Heart right ventricle (tissue), 16 donors: Measurements from ENCODE around the gene SOWAHC. TPM values are rescaled to one million over a fixed set of nuclear protein-coding genes. Genes with fewer than 3 reads are reported as not detected.
"Not testable (repeated sequence)": the region's sequence is repeated elsewhere in the genome, so short reads cannot be mapped to it uniquely, and the experiment has no call there.

Source experiments
- ATAC-seq, 8 donors: fragments of 200-7000 bp; cut with Tn5 transposase; one replicate each; pipeline ENCODE4 v1.9.1; 2020; ENCODE audit warnings: mild to moderate bottlenecking in 8 of 8, moderate library complexity in 8 of 8, moderate number of reproducible peaks in 1 of 8
- DNase-seq, 2 donors: peaks; one replicate each; pipeline ENCODE4 v3.0.0-alpha.2; 2020
- H3K27ac ChIP-seq, 10 donors: fragments of 200-600 bp; sonication (generic) in 2 of 10; one replicate each; pipeline versions ENCODE4 v1.5.0 to v1.8.0; 2020 to 2022; ENCODE audit warnings: mild to moderate bottlenecking in 3 of 10
- H3K27me3 ChIP-seq, 7 donors: fragments of 200-600 bp; one replicate each; pipeline ENCODE4 v1.8.0; 2021 to 2022; ENCODE audit warnings: mild to moderate bottlenecking in 2 of 7
- H3K36me3 ChIP-seq, 9 donors: fragments of 200-600 bp; sonication (generic) in 1 of 9; one replicate each; pipeline versions ENCODE4 v1.5.0 to v1.8.0; 2020 to 2022; ENCODE audit warnings: mild to moderate bottlenecking in 2 of 9
- H3K4me1 ChIP-seq, 9 donors: fragments of 200-600 bp; sonication (generic) in 1 of 9; one replicate each; pipeline versions ENCODE4 v1.5.0 to v1.8.0; 2020 to 2022; ENCODE audit warnings: mild to moderate bottlenecking in 4 of 9
- H3K4me3 ChIP-seq, 10 donors: fragments of 200-600 bp; sonication (generic) in 2 of 10; one replicate each; pipeline versions ENCODE4 v1.5.0 to v1.8.0; 2020 to 2022; ENCODE audit warnings: mild to moderate bottlenecking in 7 of 10, moderate library complexity in 2 of 10
- H3K9me3 ChIP-seq, 11 donors: fragments of 200-600 bp in 10 of 11; sonication (generic) in 2 of 11; one replicate each; pipeline versions ENCODE4 v1.5.0 to v1.8.0; 2013 to 2022; ENCODE audit warnings: mild to moderate bottlenecking in 2 of 11, control low read depth in 1 of 11, moderate library complexity in 1 of 11
- WGBS, 2 donors: extraction: QIAGEN DNeasy Blood & Tissue Kit; methylation state at CpG; one replicate each; pipeline ENCODE4 v1.1.7; 2013; ENCODE audit warnings: inconsistent platforms in 1 of 2; 5-methylcytosine and 5-hydroxymethylcytosine counted together
- intact Hi-C, 10 donors: fragments of 100-400 bp; cut with DNase I; formaldehyde crosslinking; loops; one replicate each; pipeline versions ENCODE4 v1.11.1 to v1.14.2; 2022
- long read RNA-seq, 3 donors: library from polyadenylated mRNA; unstranded; transcript quantifications; one replicate each; pipeline ENCODE4 v2.0.0, GENCODE V29; 2020 to 2021
- polyA plus RNA-seq, 2 donors: library from polyadenylated mRNA; stranded (reverse); fragments of 200-250 nt; gene quantifications; one replicate each; pipeline ENCODE4 v1.2.3, GENCODE V29; 2013
- total RNA-seq, 10 donors: library from RNA; stranded (reverse); fragmentation: NEBNext Ultra II Directional in 3 of 10; extraction: Animal tissue kit (Norgen Biotek cat#: 25700) in 3 of 10; gene quantifications; one replicate each; pipeline versions ENCODE4 v1.2.1 to v1.2.4, GENCODE V29; 2021 to 2023
- TF ChIP-seq, protein P1 (sequence below), 9 donors: fragments of 200-600 bp; sonication (generic) in 2 of 9; IDR thresholded peaks; one replicate each; pipeline versions ENCODE4 v1.5.0 to v1.8.0; 2021 to 2022; ENCODE audit warnings: antibody characterized with exemption in 9 of 9, mild to moderate bottlenecking in 5 of 9, moderate library complexity in 1 of 9
- donor health status: Arrhythmogenic right ventricular cardiomyopathy.
- donor health status: ischemic (EF 13 %, LVEDD 7.1; RV severe dilation, severe dysfunction).
- donor health status: healthy with polysubstance abuse.
- donor health status: DM: no; HTN: yes; CAD: no.
- donor health status: DM: no; HTN: no; CAD: no.
- donor health status: ischemic (EF 25% LVEDD 6.9; RV normal size, moderate dysfunction).
- donor health status: ischemic (EF 25% LVEDD 5.7; RV mildly dilated, moderate dysfunction).
- donor health status: healthy.
- donor health status: DM: yes; HTN: yes; CAD: no.
- donor health status: Ischemic cardiomyopathy.
- donor health status: ischemic (EF 35%, LVEDD 5.7; RV mildly dilated, moderate dysfunction).
- donor health status: nonischemic (EF 11% LVEDD 7.7; RV severe dilation, severe dysfunction).
- donor health status: DM: yes; HTN: yes; CAD: no.
- donor health status: PGD.
- donor health status: ischemic (EF 29% LVEDD 5.4; RV normal size, mild dysfunction).
- donor health status: nonischemic (EF 23%, LVEDD 6.1; RV moderate dilation, normal function).

SOWAHC gene, protein sequence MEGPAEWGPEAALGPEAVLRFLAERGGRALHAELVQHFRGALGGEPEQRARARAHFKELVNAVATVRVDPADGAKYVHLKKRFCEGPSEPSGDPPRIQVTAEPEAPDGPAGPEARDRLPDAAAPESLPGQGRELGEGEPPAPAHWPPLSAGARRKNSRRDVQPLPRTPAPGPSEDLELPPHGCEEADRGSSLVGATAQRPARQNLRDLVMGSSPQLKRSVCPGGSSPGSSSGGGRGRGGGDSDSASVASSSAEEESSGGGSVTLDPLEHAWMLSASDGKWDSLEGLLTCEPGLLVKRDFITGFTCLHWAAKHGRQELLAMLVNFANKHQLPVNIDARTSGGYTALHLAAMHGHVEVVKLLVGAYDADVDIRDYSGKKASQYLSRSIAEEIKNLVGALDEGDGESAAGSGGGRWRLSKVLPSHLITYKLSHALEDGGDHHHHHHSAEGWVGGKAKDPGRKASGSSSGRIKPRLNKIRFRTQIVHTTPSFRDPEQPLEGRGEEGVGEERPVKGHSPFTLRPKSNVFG
- total RNA-seq (1 to 10 TPM; 1.7 to 3.9 (median 2.1) TPM), polyA plus RNA-seq (1 to 10 TPM; 1.1 to 1.2 TPM)
- long read RNA-seq, donor 1, full-length matches to known transcripts, result 7 of 7 reads
- long read RNA-seq, donor 1, partial matches to known transcripts, result 0 of 7 reads
- long read RNA-seq, donor 1, other reads (novel, unspliced or antisense), result 0 of 7 reads
- long read RNA-seq, donor 2, full-length matches to known transcripts, result 12 of 12 reads
- long read RNA-seq, donor 2, partial matches to known transcripts, result 0 of 12 reads
- long read RNA-seq, donor 2, other reads (novel, unspliced or antisense), result 0 of 12 reads
- long read RNA-seq, donor 3, full-length matches to known transcripts, result 2 of 2 reads
- long read RNA-seq, donor 3, partial matches to known transcripts, result 0 of 2 reads
- long read RNA-seq, donor 3, other reads (novel, unspliced or antisense), result 0 of 2 reads

DNA sequence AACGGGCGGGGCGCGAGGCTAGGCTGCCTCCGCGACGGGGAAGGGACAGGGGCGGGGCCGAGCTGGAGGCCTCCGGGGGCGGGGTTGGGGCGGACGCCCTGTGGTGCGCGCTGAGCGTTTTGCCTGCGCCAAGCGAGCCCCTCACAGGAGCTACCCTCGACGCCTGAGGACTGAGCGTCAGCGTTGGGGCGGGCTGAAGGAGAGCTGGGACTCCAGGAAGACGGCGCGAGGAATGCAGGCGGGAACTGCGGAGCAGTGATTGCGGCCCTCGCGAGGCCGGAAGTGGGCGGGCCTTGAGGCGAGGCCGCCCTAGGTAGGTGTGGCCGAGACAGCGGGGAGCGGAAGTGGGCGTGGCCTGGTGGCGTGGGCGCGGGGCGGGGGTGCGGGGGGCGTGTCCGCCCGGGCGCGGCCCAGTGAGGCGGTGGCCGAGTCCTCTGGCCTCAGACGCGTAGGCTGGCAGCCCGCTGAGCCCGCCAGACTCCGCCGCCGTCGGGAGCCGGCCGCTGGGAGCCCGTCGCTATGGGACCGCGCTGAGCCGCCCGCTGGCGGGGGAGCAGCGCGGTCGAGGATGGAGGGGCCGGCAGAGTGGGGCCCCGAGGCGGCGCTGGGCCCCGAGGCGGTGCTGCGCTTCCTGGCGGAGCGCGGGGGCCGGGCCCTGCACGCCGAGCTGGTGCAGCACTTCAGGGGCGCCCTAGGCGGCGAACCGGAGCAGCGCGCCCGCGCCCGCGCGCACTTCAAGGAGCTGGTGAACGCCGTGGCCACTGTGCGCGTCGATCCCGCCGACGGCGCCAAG, at the start of gene SOWAHC, which contains the start of gene SEPTIN10:
TSS of gene SOWAHC (plus strand) at position 443 of the 793 bp plus-strand sequence. CDS start at position 569, 126 bp downstream.
TSS of gene SEPTIN10 (minus strand) at position 45 of the 793 bp plus-strand sequence. CDS start 139 bp downstream, outside the sequence.
- Histone ChIP-seq H3K27ac (peak within 1 kb of the TSS; percentile 95 to 99 (median 99)), H3K9me3 (no peaks in the 10 kb centered on the region), H3K4me1 (peaks cover 0 to 50% (median 32%) of the 10 kb centered on the region in 9 donors), H3K36me3 (no peaks in the 10 kb centered on the region), H3K27me3 (peaks cover 0 to 74% (median 0%) of the 10 kb centered on the region in 7 donors), H3K4me3 (peak within 1 kb of the TSS; percentile 53 to 93 (median 77))
- intact Hi-C loops, result loop anchor here in 4 of 10 donors (2.0 to 10.0 kb wide), 6 partner anchors 49 to 81 kb away; no protein-coding TSS in a partner anchor
- WGBS, 2 donors, result 1% methylated on average over 79 to 104 of the region's 104 CpGs
- peak; percentile 95 to 96 for DNase-seq
- ATAC-seq, result peak; percentile 94 to 99 (median 98)
- TF ChIP-seq, protein P1, sequence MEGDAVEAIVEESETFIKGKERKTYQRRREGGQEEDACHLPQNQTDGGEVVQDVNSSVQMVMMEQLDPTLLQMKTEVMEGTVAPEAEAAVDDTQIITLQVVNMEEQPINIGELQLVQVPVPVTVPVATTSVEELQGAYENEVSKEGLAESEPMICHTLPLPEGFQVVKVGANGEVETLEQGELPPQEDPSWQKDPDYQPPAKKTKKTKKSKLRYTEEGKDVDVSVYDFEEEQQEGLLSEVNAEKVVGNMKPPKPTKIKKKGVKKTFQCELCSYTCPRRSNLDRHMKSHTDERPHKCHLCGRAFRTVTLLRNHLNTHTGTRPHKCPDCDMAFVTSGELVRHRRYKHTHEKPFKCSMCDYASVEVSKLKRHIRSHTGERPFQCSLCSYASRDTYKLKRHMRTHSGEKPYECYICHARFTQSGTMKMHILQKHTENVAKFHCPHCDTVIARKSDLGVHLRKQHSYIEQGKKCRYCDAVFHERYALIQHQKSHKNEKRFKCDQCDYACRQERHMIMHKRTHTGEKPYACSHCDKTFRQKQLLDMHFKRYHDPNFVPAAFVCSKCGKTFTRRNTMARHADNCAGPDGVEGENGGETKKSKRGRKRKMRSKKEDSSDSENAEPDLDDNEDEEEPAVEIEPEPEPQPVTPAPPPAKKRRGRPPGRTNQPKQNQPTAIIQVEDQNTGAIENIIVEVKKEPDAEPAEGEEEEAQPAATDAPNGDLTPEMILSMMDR (IDR thresholded peaks at IDR 0.05), result peak in 1 of 9 donors; percentile 8

DNA sequence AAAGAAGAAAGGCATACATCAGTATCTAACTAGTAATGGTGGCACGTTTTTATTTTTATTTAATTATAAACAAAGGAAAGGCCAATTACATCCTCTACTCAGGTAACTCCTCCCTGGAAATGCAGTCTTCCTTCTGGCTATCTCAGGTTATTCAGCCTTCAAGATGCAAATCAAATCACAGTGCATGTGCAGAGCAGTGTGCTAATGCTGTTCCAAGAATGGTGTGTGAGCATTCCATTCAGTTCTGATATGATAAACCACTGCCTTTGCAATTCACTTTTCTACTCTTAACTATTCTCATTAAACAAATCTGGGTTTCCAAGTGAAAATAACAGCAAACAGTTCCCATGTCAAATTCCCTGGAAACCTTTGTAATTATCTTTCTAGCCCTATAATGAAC, 38.8 kb upstream of the SOWAHC start:
- WGBS, 2 donors, result 42 to 57% methylated on average over 1 of the region's 1 CpG
- no peak overlapping the region for H3K4me3 ChIP-seq
- H3K27ac ChIP-seq, result no peak overlapping the region
- DNase-seq (no peak), ATAC-seq (no peak)
- TF ChIP-seq, protein P1 (IDR thresholded peaks at IDR 0.05), result no peak
- no peaks in the 10 kb centered on the region for H3K4me1 ChIP-seq
- H3K36me3 ChIP-seq, result peaks cover 0 to 65% (median 10%) of the 10 kb centered on the region in 9 donors
- H3K27me3 ChIP-seq, result no peaks in the 10 kb centered on the region
- intact Hi-C loops, result no loop called here
- H3K9me3 ChIP-seq, result no peaks in the 10 kb centered on the region

DNA sequence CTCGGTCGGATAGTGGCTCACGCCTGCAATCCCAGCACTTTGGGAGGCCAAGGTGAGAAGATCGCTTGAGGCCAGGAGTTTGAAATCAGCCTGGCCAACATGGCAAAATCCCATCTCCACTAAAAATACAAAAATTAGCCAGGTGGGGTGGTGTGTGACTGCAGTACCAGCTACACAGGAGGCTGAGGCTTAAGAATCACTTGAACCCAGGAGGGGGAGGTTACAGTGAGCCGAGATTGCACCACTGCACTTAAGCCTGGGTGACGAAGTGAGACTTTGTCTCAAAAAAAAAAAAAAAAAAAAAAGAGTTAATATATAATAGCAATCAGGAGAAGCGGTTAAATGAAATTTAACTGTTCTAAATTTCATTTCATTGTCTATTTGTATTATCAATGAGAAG, 36.5 kb upstream of the SOWAHC start:
- intact Hi-C loops, H3K9me3 ChIP-seq, ATAC-seq, H3K4me1 ChIP-seq, H3K27ac ChIP-seq, DNase-seq, H3K27me3 ChIP-seq, H3K4me3 ChIP-seq: not testable (repeated sequence)
- 96 to 97% methylated on average over 7 of the region's 7 CpGs for WGBS, 2 donors
- H3K36me3 ChIP-seq, result peaks cover 0 to 52% (median 7%) of the 10 kb centered on the region in 9 donors
